GM23248 (cell line): ENCODE measurements around the gene ARID4B.
"Not testable (repeated sequence)": the region's sequence is repeated elsewhere in the genome, so short reads cannot be mapped to it uniquely, and the experiment has no call there.

Source experiments
- EZH2 ChIP-seq: fragments of 200-600 bp; sonication (generic); IDR thresholded peaks from 2 replicates; pipeline ENCODE4 v1.6.1; 2018; ENCODE audit warnings: antibody characterized with exemption, mild to moderate bottlenecking; ENCODE audit not compliant: insufficient read depth, poor library complexity, severe bottlenecking
- EZH2phosphoT487 ChIP-seq: fragments of 200-600 bp; sonication (generic); IDR thresholded peaks from 2 replicates; pipeline ENCODE4 v1.6.1; 2018; ENCODE audit warnings: antibody characterized with exemption, moderate library complexity, mild to moderate bottlenecking, low read depth; ENCODE audit not compliant: insufficient read depth

DNA sequence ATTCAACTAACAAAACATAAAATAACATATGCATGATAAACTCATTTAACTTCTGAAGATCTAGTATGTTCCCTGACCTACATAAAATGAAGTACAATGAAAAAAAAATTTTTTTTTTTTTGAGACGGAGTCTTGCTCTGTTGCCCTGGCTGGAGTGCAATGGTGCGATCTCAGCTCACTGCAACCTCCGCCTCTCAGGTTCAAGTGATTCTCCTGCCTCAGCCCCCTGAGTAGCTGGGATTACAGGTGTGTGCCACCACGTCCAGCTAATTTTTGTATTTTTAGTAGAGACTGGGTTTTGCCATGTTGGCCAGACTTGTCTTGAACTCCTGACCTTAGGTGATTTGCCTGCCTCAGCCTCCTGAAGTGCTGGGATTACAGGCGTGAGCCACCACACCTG is 125.5 kb downstream of the ARID4B start:
- not testable (repeated sequence) for TF ChIP-seq EZH2, EZH2phosphoT487
